ENCODE measurements around the gene TESMIN. TPM values are rescaled to one million over a fixed set of nuclear protein-coding genes. Genes with fewer than 3 reads are reported as not detected.

The TESMIN gene
- total RNA-seq, 1 experiment from 2014 or later: 24.8 TPM

GRCh38 chr11:68770781-68771180, 19.5 kb upstream of the TESMIN start:
- H3K36me3 ChIP-seq (ENCODE audit: control insufficient read depth in 1 of 2, insufficient read depth in 2 of 2, low read length in 2 of 2): peaks cover 20 to 21% of the 10 kb centered on the region in 2 experiments; a peak in 3 of 4 replicates
- no peaks in the 10 kb centered on the region for H3K79me2 ChIP-seq (ENCODE audit: insufficient read depth, low read length)
- H3K4me2 ChIP-seq (ENCODE audit: low read length): no peak overlapping the region
- TF ChIP-seq ELF1 (IDR thresholded peaks at IDR 0.05; ENCODE audit: borderline replicate concordance, low read depth): no peak
- TF ChIP-seq CEBPB (IDR thresholded peaks at IDR 0.05; ENCODE audit: low read depth): no peak
- TF ChIP-seq EGR1 (IDR thresholded peaks at IDR 0.05; ENCODE audit: low read depth): no peak
- no peak for TF ChIP-seq JUND (IDR thresholded peaks at IDR 0.05)
- no peak for TF ChIP-seq EZH2 (IDR thresholded peaks at IDR 0.05)
- TF ChIP-seq ZFX (IDR thresholded peaks at IDR 0.05): no peak
- no peak for TF ChIP-seq CTCF (IDR thresholded peaks at IDR 0.05 in 2 of 3, conservative IDR thresholded peaks at IDR 0.05 in 1 of 3; ENCODE audit: borderline replicate concordance in 1 of 3, insufficient read depth in 1 of 3, low read depth in 2 of 3, low read length in 2 of 3)
- peaks cover 4% of the 10 kb centered on the region in 2 experiments; a peak in 3 of 4 replicates for H3K4me1 ChIP-seq (ENCODE audit: control insufficient read depth in 1 of 2, insufficient read depth in 2 of 2, low read length in 2 of 2)
- intact Hi-C loops (cut with micrococcal nuclease): no loop called here
- no peak overlapping the region for H3K27ac ChIP-seq (ENCODE audit: low read depth, low read length)
- ChIA-PET RAD21 (ENCODE audit: low non-redundant PET in 1 of 2, low total read pairs in 2 of 2, uncharacterized antibody in 2 of 2, unreplicated experiment in 2 of 2) (no interaction called here), POLR2A (no interaction called here), CTCF (no interaction called here)
- ATAC-seq (no peak), DNase-seq (ENCODE audit: low read depth, low spot score) (no peak)
- H4K20me1 ChIP-seq (ENCODE audit: insufficient read depth): no peaks in the 10 kb centered on the region
- no TSS peak for BruUV-seq (replicated peaks)
- H3K27me3 ChIP-seq (ENCODE audit: insufficient read depth, low read length): no peaks in the 10 kb centered on the region
- no peaks in the 10 kb centered on the region for H3K9me2 ChIP-seq (ENCODE audit: insufficient read depth)
- no peaks in the 10 kb centered on the region for H3K9me3 ChIP-seq (ENCODE audit: control insufficient read depth in 1 of 2, insufficient read depth in 1 of 2, low read depth in 1 of 2, low read length in 2 of 2)
- H2AFZ ChIP-seq (ENCODE audit: low read depth, low read length, poor library complexity, severe bottlenecking): no peak overlapping the region
- H3K4me3 ChIP-seq (replicated peaks in 1 of 2; ENCODE audit: low read depth in 1 of 2, low read length in 2 of 2): no peak overlapping the region
- H3K9ac ChIP-seq (ENCODE audit: low read length): no peak overlapping the region

GRCh38 chr11:68767672-68768071, 16.4 kb upstream of the TESMIN start:
- no peak for ATAC-seq
- intact Hi-C loops (cut with micrococcal nuclease): no loop called here
- ChIA-PET RAD21 (ENCODE audit: low non-redundant PET in 1 of 2, low total read pairs in 2 of 2, uncharacterized antibody in 2 of 2, unreplicated experiment in 2 of 2) (interaction anchor here in 1 of 2 experiments (0.7 kb wide), 1 partner anchor 29 kb away, joined by 6 read pairs; no protein-coding TSS in a partner anchor), CTCF (no interaction called here), POLR2A (no interaction called here)
- BruUV-seq (replicated peaks): no TSS peak
- H3K9me3 ChIP-seq (ENCODE audit: control insufficient read depth in 1 of 2, insufficient read depth in 1 of 2, low read depth in 1 of 2, low read length in 2 of 2): no peaks in the 10 kb centered on the region
- TF ChIP-seq YY1 (IDR thresholded peaks at IDR 0.05; ENCODE audit: extremely low read depth, insufficient replicate concordance, low read depth, low read length): no peak
- TF ChIP-seq SIN3A (IDR thresholded peaks at IDR 0.05; ENCODE audit: low read depth): no peak
- TF ChIP-seq ELF1 (IDR thresholded peaks at IDR 0.05; ENCODE audit: borderline replicate concordance, low read depth): no peak
- no peak for TF ChIP-seq MAX (IDR thresholded peaks at IDR 0.05)
- no peak for TF ChIP-seq EZH2phosphoT487 (IDR thresholded peaks at IDR 0.05; ENCODE audit: borderline replicate concordance)
- TF ChIP-seq POLR2A (IDR thresholded peaks at IDR 0.05; ENCODE audit: borderline replicate concordance, extremely low read depth, insufficient read depth, insufficient read length): no peak
- H2AFZ ChIP-seq (ENCODE audit: low read depth, low read length, poor library complexity, severe bottlenecking): no peak overlapping the region
- H3K27ac ChIP-seq (ENCODE audit: low read depth, low read length): no peak overlapping the region
- H3K36me3 ChIP-seq (ENCODE audit: control insufficient read depth in 1 of 2, insufficient read depth in 2 of 2, low read length in 2 of 2): peaks cover 4 to 14% of the 10 kb centered on the region in 2 experiments; a peak in 3 of 4 replicates
- no peak for DNase-seq (ENCODE audit: low read depth, low spot score)
- no peak overlapping the region for H3K9ac ChIP-seq (ENCODE audit: low read length)
- no peak overlapping the region for H3K4me3 ChIP-seq (replicated peaks in 1 of 2; ENCODE audit: low read depth in 1 of 2, low read length in 2 of 2)
- no peaks in the 10 kb centered on the region for H4K20me1 ChIP-seq (ENCODE audit: insufficient read depth)
- H3K4me1 ChIP-seq (ENCODE audit: control insufficient read depth in 1 of 2, insufficient read depth in 2 of 2, low read length in 2 of 2): no peaks in the 10 kb centered on the region
- H3K79me2 ChIP-seq (ENCODE audit: insufficient read depth, low read length): no peaks in the 10 kb centered on the region
- H3K27me3 ChIP-seq (ENCODE audit: insufficient read depth, low read length): no peaks in the 10 kb centered on the region
- H3K9me2 ChIP-seq (ENCODE audit: insufficient read depth): no peaks in the 10 kb centered on the region
- H3K4me2 ChIP-seq (ENCODE audit: low read length): no peak overlapping the region
